Germinal center (tissue), 1 donor: ENCODE measurements around the gene CCDC177.

Experiments
- DNase-seq: peaks from one replicate; pipeline ENCODE4 v3.0.0; 2012; ENCODE audit warnings: mixed read lengths, low spot score

Gene CCDC177

GRCh38 chr14:69574263-69574953 lies at the start of gene CCDC177:
CCDC177 (minus strand) TSS chr14:69574871; CDS start chr14:69573622, 1,249 bp downstream.
- peak; percentile 82 for DNase-seq

DNA sequence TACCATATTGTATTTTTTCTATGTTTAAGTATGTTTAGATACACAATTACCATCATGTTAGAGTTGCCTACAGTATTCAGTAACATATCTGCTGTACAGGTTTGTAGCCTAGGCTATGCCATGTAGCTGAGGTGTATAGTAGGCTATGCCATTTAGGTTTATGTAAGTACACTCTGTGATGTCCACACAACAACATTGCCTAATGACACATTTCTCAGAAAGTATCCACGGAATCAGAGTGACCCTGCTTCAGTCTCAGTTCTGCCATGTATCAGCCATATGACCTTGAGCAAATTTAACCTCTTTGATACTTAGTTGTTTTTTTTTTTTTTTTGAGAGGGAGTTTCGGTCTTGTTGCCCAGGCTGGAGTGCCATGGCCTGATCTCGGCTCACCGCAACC lies 49.5 kb upstream of the CCDC177 start:
- no peak for DNase-seq

DNA sequence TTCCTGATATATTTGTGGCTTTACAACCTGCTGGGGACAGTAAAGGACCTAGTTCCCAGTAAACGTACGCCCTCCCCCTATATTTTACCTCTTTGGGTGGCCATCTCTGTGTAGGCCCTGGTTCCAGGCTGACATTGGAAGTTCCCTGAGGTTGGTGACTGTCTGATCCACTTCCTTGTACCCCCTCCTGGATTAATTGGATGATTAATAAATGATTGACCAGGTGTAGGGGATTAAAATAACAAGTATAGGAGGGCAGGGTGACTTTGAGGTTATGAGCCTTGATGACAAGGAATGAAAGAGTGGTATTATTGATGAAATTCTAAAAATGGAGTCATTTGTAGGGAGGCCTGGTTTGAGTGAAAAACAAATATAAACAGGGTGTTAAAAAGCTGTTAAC lies 46.3 kb upstream of the CCDC177 start:
- DNase-seq = no peak

GRCh38 chr14:69620211-69620611 lies 45.5 kb upstream of the CCDC177 start:
- DNase-seq = no peak

- no peak for DNase-seq
Measured at GRCh38 chr14:69619012-69619411, 44.3 kb upstream of the CCDC177 start.

GRCh38 chr14:69617796-69618195 lies 43.1 kb upstream of the CCDC177 start:
- no peak for DNase-seq

- DNase-seq = no peak
Measured at GRCh38 chr14:69616408-69616773, 41.7 kb upstream of the CCDC177 start.

GRCh38 chr14:69615496-69616407 lies 41.1 kb upstream of the CCDC177 start:
- DNase-seq = peak; percentile 61

DNA sequence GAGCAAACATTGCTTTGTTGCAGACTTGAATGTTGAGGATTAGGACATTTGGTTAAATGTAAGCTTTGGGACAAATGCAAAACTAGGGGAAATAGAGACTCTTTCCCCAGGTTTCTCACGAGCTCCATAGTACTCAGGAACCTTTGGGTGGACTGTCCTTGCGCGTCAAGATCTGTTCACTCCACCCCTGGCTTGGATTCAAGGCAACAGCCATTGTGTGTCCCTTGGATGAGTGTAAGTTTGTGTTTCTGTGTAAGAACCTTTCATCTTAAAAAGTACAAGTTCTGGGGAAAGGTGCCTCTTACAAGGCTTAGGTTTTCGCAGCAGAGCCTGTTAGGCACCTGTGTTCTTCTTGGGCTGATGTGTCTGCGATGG lies 40.4 kb upstream of the CCDC177 start:
- no peak for DNase-seq

DNA sequence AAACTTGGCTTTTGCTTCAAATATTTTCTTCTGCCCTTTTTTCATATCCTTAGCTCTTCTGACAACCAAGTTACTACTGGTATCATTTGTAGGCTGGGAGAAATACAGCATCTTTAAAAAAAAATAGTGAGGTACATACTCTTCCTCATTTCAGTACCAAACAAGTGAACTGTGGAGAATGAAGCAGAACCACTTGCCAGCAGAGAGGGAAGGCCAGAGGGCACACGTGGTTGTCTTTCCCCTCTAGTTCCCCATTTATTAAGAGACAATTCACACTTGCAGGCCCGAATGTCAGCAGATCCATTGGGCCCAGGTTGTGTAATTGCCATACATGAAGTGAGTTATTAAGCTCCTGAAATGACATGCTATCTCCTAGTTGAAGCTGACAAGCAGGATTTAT lies 39.9 kb upstream of the CCDC177 start:
- peak; percentile 68 for DNase-seq

DNA sequence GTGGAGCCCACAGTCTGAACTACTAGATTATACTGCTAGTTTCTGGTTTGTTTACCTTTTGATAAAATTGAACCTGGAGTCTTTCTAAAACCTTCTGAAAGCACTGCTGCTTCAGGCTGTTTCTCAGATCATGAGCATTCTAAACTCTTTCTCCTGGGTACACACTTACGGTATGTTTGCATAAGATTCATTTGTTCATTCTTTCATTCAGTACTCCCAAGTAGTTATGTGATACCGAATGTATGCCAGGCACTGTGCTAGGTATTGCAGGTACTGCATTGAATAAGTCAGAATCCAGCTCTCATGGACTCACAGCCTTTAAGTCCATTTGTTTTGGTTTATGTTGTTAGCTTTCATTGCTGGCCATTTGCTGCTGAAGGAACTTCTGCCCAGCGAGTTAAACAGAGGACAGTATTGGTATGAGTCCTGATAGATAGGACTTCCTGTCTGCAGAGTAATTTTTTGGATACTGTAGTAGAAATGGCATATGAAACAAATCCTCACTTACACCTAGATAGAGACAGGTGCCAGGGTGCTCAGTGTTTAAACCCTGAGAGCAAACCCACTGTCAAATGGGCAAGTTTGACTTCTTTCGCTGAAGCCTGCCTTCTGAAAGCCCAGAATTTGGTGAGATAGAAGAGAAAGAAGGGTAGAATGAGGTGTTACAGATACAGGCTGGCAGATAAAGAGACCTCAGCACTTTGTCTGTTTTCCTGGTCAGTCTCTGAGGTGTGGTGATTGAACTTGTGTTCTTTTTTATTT lies 38.8 kb upstream of the CCDC177 start:
- no peak for DNase-seq

GRCh38 chr14:69612783-69613130 lies 38.1 kb upstream of the CCDC177 start:
- no peak for DNase-seq

DNA sequence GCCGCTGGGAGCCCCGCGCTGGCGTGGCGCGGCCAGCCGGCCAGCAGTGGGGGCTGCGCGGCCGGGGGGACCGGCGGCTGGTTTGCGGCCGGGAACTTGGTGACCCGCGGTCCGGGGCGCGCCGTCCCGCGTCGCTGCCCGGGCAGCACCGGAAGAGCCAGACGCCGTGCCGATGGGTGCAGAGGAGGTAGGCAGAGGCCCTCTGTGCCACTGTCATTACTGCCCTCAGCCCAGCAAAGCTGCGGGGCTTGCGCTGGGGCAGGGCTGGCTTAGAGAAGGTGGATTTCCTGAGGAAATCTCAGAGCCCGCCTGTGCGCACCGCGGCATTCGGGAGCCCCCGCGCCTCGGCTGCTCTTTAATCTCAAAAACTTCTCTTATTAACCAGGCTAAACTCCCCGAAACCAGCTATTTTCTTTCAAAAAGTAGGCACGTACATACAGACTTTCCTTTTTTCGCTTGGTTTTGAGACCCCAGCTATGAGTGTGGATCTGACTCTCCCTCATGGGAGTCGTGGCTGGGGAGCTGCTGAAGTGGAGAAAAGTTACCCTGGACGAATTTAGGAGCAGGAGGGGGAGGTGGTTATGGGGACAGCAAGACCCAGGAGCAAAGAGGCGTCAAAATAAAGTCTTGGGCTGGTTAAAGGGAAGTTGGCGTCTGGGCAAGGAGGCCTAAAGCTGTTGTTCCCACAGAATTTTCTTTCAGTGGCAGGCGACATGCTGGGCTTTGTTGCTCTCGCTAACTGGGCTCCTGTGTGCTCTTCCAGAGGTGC lies 37.5 kb upstream of the CCDC177 start:
- peak; percentile 53 for DNase-seq

GRCh38 chr14:69611172-69612013 lies 36.7 kb upstream of the CCDC177 start, which contains the start of gene SUSD6:
SUSD6 (plus strand) TSS chr14:69611596; CDS start chr14:69658593, 46,997 bp downstream.
- DNase-seq = peak; percentile 95

- DNase-seq = no peak
Measured at GRCh38 chr14:69610874-69611171, 36.2 kb upstream of the CCDC177 start.

DNA sequence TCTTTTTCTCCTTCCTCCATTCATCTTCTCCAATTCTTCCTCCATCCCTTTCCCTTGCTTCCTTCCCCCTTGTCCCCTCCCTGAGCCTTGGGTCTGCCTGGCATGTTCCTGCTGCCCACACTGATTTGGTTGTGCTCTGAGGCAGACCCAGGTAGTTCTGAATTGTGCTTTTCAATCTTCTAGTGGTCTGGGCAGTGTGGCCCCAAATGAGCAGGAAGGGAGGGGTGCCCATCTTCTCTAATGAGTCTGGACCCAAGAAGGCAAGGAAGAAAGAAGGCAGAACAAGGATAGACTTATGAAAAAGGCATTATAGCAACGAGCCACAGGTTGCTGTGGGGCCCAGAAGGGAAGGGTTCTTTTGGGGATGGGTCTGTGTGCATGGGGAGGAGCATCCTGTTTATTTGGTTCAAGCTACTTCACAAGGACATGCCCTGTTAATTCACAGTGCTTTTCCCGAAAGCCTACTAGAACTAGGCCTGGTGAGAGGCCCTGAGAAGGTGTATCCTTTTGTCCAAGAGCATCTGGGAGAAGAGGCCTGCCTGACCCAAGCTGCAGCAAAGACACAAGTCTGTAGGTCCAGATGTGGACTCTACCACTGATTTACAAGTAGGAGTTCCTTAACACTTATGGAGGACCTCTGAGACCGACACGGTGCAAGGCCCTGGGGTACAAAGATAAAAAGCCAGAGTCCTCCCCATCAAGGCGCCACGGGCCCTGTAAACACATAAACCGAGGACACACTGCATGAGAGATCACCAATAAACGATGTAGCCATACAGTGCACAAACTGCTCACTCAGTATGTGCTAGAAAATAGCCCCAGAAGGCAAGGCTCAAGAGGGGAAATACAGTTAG lies 35.6 kb upstream of the CCDC177 start:
- no peak for DNase-seq

- DNase-seq = no peak
Measured at GRCh38 chr14:69606258-69607184, 31.9 kb upstream of the CCDC177 start.

DNA sequence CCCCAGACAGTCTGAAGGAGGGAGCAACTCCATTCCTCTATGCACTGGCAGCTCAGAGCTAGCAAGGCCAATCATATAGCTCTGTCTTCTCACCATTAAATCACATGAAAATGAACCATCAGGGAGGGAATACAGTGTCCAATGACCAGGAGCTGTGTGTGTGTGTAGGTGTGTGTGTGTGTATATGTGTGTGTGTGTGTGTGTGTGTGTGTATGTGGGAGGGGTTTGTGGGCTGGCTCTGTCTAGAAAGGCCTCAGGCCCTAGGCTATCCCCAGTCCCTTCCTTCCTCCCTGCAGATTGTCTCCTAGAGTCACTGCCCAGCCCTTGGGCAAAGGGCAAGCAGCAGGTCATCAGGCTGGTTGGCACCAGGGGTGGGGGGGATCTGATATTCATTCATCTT lies 31.1 kb upstream of the CCDC177 start:
- DNase-seq = no peak

DNA sequence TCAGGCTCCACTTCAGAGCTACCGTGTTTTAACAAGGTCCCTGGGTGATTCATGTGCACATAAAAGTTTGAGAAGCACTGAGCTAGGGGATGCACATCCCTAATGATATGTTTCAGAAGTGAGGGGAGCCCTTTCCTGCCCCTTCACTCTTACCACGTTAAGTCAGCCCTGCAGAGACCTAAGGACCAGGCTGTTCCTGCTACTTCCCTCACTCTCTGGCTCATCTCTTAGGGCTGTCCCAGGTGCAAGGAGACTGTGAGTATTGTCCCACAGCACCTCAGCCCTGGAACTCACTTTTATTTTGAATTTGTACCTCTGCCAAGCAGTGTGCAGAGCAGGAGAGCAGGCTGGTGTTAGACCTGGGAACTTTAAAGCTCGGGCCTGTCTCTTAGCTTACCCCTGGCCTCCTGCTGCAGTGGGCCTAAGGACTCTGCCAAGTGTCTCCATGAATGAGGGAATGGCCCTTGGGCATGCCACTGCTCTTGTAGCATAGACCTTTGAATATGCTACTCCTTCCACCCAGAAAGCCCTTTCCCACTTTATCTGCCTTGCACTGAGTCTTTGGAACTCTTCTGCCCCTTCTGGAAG lies 25.7 kb upstream of the CCDC177 start:
- no peak for DNase-seq
